Sciatic nerve (tissue), 2 donors: ENCODE data around the gene TNRC18. TPM values are rescaled to one million over a fixed set of nuclear protein-coding genes. Genes with fewer than 3 reads are reported as not detected.
"Not testable (repeated sequence)": the region's sequence is repeated elsewhere in the genome, so short reads cannot be mapped to it uniquely, and the experiment has no call there.

Source experiments
- ATAC-seq: fragments of 200-7000 bp; cut with Tn5 transposase; one replicate; pipeline ENCODE4 v1.9.1; 2020; ENCODE audit warnings: mild to moderate bottlenecking, moderate library complexity
- DNase-seq: peaks from one replicate; pipeline ENCODE4 v3.0.0-alpha.2; 2020; ENCODE audit warnings: low spot score
- intact Hi-C: fragments of 100-400 bp; cut with DNase I; formaldehyde crosslinking; loops from one replicate; pipeline ENCODE4 v1.14.2; 2022
- total RNA-seq: library from RNA; stranded (reverse); fragmentation: NEBNext Ultra II Directional; extraction: Animal tissue kit (Norgen Biotek cat#: 25700); gene quantifications from one replicate; pipeline ENCODE4 v1.2.1, GENCODE V29; 2021
- donor health status: DM: no; HTN: no; CAD: no.
- donor health status: DM: no; HTN: no; CAD: no.

The TNRC18 gene, protein sequence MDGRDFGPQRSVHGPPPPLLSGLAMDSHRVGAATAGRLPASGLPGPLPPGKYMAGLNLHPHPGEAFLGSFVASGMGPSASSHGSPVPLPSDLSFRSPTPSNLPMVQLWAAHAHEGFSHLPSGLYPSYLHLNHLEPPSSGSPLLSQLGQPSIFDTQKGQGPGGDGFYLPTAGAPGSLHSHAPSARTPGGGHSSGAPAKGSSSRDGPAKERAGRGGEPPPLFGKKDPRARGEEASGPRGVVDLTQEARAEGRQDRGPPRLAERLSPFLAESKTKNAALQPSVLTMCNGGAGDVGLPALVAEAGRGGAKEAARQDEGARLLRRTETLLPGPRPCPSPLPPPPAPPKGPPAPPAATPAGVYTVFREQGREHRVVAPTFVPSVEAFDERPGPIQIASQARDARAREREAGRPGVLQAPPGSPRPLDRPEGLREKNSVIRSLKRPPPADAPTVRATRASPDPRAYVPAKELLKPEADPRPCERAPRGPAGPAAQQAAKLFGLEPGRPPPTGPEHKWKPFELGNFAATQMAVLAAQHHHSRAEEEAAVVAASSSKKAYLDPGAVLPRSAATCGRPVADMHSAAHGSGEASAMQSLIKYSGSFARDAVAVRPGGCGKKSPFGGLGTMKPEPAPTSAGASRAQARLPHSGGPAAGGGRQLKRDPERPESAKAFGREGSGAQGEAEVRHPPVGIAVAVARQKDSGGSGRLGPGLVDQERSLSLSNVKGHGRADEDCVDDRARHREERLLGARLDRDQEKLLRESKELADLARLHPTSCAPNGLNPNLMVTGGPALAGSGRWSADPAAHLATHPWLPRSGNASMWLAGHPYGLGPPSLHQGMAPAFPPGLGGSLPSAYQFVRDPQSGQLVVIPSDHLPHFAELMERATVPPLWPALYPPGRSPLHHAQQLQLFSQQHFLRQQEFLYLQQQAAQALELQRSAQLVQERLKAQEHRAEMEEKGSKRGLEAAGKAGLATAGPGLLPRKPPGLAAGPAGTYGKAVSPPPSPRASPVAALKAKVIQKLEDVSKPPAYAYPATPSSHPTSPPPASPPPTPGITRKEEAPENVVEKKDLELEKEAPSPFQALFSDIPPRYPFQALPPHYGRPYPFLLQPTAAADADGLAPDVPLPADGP (N-terminal part only)
- total RNA-seq, result 107 TPM

DNA sequence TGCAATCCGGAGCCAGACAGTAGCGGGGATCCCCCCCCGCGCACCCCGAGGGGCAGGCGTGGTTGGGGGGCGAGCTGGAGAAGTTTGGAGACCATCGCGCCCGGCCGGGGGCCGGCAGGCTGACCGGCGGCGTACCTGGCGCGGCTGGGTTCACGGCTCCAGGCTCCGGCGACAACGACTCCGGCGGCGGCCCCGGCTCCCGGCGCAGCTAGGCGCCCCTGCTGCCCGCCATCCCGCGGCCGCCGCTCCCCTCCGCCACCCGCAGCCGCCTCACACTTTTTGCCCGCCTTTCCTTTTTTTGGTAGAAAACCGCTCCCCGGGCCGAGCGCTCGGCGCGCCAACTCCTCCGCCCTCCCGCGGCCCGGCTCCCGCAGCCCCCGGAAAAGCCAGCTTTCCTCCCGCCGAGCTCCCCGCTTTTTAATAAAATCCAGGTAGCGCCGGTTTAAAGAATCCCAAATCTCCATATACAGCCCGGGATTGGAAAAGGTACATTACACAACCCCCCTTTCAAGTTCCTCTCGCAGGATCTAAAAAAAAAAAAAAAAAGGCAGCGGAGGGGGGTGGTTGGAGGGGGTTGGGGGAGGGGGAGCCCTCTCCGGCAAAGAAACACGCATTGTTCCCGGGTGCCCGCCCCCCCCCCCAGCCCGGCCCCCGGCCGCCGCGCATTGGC is at the start of gene TNRC18:
Gene TNRC18 (minus strand): TSS at position 529 of the 670 bp plus-strand sequence. CDS start 2,588 bp downstream, outside the sequence.
- DNase-seq, result peak; percentile 78
- ATAC-seq, result no peak
- intact Hi-C loops, result no loop called here

DNA sequence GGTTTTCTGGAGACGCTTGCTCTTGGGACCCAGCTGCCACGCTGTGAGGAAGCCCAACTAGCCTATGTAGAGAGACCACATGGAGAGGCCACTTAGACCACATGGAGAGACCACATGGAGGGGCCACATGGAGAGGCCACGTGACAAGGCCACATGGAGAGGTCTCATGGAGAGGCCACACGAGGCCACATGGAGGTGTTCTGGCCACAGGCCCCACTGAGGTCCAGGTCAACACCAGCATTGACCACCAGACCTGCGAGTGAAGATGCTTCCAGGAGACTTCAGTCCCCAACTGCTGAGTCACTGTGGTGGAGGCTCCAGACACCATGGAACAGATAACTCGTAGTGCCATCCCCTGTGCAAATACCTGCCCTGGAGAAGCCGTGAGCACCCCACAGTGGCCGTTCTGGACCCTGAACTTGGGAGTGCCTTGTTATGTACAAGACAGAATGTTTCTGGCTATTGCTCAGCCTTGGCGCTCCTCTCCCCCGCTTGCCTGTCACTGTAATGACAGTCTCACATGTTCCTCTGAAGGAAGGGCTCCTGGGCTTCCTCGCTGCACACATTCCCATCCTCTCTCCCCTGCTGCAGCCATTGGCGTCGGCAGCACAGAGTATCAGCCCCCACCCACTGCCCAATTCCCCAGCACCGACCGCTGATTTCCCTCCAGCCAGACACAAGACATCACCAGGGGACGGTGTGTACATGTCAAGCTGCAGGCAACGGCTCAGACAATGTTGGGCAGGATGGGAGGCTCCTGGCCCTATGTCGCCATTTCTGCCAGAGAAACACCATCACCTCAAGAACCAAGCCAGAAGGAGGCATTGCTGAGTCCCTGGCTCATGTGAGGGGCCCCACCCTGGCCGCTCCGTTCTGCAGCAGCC is 49.0 kb upstream of the TNRC18 start:
- ATAC-seq (no peak), DNase-seq (no peak)
- intact Hi-C loops, result no loop called here

DNA sequence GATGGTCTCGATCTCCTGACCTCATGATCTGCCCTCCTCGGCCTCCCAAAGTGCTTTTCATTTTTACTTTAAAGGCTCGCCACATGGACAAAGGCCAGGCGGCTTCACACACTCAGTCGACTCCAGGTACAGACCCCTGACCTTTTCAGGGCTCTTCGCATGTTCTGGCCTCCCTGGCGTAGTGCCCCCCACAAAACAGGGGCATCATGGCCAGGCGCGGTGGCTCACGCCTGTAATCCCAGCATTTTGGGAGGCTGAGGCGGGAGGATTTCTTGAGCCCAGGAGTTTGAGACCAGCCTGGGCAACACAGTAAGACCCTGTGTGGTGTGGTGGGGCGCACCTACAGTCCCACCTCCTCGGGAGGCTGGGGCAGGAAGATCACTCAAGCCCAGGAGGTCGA is 48.0 kb upstream of the TNRC18 start:
- DNase-seq, intact Hi-C loops, ATAC-seq: not testable (repeated sequence)

GRCh38 chr7:5470816-5471215 is 47.2 kb upstream of the TNRC18 start:
- DNase-seq, result no peak
- intact Hi-C loops, result no loop called here
- peak; percentile 60 for ATAC-seq

GRCh38 chr7:5470167-5470532 is 46.5 kb upstream of the TNRC18 start:
- intact Hi-C loops, result no loop called here
- no peak for DNase-seq
- ATAC-seq, result peak; percentile 34

GRCh38 chr7:5469375-5470166 is 45.9 kb upstream of the TNRC18 start:
- intact Hi-C loops, result no loop called here

DNA sequence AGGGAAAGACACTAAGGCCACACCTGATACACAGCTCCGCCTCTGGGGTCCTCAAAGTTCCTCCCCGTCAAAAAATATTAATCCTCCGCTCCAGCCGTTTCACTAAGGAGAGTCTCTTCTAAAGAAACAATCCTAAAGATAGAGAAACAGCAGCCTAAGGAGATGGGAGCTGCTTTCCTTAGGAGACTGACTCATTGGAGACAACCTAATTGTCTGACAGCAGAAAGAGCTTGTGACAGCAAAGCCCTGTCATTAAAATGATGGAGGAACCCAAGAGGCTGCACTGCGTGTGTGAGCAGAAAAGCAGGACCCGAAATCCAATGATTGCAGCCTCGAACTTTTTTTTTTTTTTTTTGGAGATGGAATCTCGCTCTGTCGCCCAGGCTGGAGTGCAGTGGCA is 44.0 kb upstream of the TNRC18 start:
- ATAC-seq (no peak), DNase-seq (no peak)
- intact Hi-C loops, result no loop called here

More at GRCh38 chr7:5469375-5470166, 45.9 kb upstream of the TNRC18 start:
- ATAC-seq (peak; percentile 40), DNase-seq (no peak)

DNA sequence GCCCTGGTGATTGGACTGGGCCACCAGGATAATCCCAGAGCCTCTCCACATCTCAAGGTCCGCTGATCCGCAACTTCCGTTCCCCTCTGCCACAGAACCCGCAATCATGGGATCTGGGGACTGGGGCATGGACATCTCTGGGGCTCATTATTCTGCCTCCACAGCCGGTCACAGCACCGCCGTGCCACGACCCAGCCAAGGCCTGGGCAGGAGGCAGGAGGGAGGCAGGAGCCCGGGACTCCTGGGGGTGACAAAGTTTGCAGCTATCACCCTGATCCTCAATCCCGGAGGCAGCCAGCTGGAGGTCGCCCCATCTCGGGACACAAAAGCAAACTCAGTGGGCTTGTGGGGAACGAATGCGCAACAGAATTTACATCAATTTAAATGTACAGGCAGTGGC is 42.9 kb upstream of the TNRC18 start:
- intact Hi-C loops, result no loop called here

GRCh38 chr7:5463031-5463430 is 39.4 kb upstream of the TNRC18 start:
- intact Hi-C loops, result no loop called here
- no peak for ATAC-seq
- DNase-seq, result no peak

More for the DNA sequence above, 42.9 kb upstream of the TNRC18 start:
- DNase-seq (no peak), ATAC-seq (no peak)

GRCh38 chr7:5462216-5462615 is 38.6 kb upstream of the TNRC18 start:
- intact Hi-C loops, result no loop called here
- ATAC-seq, result no peak
- no peak for DNase-seq

DNA sequence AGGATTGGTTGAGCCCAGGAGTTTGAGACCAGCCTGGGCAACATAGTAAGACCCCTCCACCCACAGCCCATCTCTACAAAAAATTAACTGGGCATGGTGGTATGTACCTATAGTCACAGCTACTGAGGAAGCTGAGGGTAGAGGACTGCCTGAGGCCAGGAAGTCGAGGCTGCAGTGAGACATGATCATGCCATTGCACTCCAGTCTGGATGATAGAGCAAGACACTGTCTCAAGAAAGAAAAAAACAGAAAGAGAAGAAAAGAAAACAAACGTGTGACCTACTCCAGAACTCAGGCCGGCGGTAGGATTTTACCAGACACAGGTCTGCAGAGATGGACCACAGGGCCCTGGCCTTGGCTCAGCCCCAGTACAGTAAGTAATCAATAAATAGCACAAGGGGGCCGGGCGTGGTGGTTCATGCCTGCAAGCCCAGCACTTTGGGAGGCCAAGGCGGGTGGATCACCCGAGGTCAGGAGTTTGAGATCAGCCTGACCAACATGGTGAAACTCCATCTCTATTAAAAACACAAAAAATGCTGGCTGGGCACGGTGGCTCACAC is 35.4 kb upstream of the TNRC18 start:
- intact Hi-C loops, result loop anchor here (10.0 kb wide), 1 partner anchor 214 kb away; no protein-coding TSS in a partner anchor
- no peak for ATAC-seq

DNA sequence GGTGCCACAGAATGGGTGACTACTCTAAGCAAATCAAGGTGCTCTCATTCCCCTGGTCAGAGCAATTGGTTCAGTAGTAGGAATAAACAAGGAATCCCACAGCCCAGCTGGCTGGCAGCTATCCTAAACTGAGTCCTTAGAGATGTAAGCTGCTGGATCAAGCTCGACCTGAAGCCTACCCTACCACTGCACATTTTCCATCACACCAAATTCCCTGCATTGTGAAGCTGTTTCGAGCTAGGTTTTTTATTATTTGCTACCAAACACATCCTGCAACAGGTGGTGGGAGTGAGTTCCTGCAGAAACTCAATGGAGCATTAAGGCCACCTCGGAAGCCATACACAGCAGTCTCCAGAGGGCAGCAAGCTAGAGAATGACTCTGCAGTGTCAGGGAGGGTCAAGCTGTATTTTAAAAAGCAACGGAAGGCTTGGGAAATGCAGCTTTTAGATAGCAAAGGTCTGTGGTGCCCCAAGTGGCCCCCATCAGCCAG is 33.7 kb upstream of the TNRC18 start:
- ATAC-seq, result no peak
- DNase-seq, result no peak
- intact Hi-C loops, result loop anchor here (10.0 kb wide), 1 partner anchor 212 kb away; no protein-coding TSS in a partner anchor

More for the DNA sequence above, 35.4 kb upstream of the TNRC18 start:
- DNase-seq, result no peak

- no peak for DNase-seq
- no peak for ATAC-seq
- intact Hi-C loops, result loop anchor here (10.0 kb wide), 1 partner anchor 212 kb away; no protein-coding TSS in a partner anchor
Observed at GRCh38 chr7:5456409-5456808, 32.8 kb upstream of the TNRC18 start.

GRCh38 chr7:5455581-5456219 is 32.1 kb upstream of the TNRC18 start:
- DNase-seq (no peak), ATAC-seq (no peak)
- intact Hi-C loops, result loop anchor here (10.0 kb wide), 1 partner anchor 211 kb away; no protein-coding TSS in a partner anchor

GRCh38 chr7:5455175-5455574 is 31.5 kb upstream of the TNRC18 start:
- intact Hi-C loops, result loop anchor here (10.0 kb wide), 1 partner anchor 210 kb away; no protein-coding TSS in a partner anchor
- ATAC-seq (no peak), DNase-seq (no peak)

DNA sequence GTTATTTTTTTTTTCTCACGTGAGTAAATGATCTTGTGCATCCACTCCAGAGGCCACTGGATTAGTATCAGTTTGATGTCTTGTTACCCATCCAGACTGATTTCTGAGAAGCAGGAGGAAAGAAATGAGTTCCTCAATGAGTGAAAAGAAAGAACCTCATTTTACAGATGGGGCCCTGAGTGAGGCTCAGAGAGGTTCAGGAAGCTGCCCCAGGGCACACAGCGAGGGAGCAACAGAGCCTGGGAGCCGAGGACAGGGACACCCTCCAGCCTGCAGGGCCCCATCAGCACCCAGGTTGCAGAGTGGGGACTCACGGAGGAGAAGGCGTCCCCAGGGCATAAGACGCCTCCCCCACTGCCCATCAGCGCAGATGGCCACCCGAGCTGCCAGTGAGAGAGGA is 30.9 kb upstream of the TNRC18 start:
- DNase-seq, result no peak
- intact Hi-C loops, result loop anchor here (5.0 to 10.0 kb wide), 2 partner anchors 87 to 210 kb away; no protein-coding TSS in a partner anchor
- no peak for ATAC-seq
